AG04450 (cell line): Measurements from ENCODE around the gene KCNJ13. TPM values are rescaled to one million over a fixed set of nuclear protein-coding genes. Genes with fewer than 3 reads are reported as not detected.

Experiments
- CTCF ChIA-PET: fragments of 300-600, 350-600 bp; formaldehyde crosslinking; extraction: SDS; loops from one replicate; lab custom pipeline; 2022; ENCODE audit warnings: antibody characterized with exemption, inconsistent platforms; lab: Charles Lee
- POLR2A ChIA-PET: fragments of 350-600 bp; formaldehyde crosslinking; extraction: SDS; loops from one replicate; lab custom pipeline; 2021; ENCODE audit warnings: antibody characterized with exemption, inconsistent platforms; lab: Yijun Ruan, JAX
- DNase-seq: peaks from one replicate; pipeline ENCODE4 v3.0.0-alpha.2; 2011; ENCODE audit warnings: low read depth, low spot score
- H3K27ac ChIP-seq: one replicate; pipeline ENCODE4 v1.5.1; 2012; ENCODE audit warnings: low read depth, low read length, control low read depth
- H3K27me3 ChIP-seq: one replicate; pipeline ENCODE4 v1.6.0; 2012; ENCODE audit warnings: low read length; ENCODE audit not compliant: control insufficient read depth, insufficient read depth
- H3K4me3 ChIP-seq: 2 replicates; pipeline ENCODE4 v1.5.1; 2011; ENCODE audit warnings: mild to moderate bottlenecking, low read depth, low read length, control low read depth
- H3K9me3 ChIP-seq: 2 replicates; pipeline ENCODE4 v1.5.1; 2012; ENCODE audit warnings: low read length; ENCODE audit not compliant: control insufficient read depth, insufficient read depth
- CTCF ChIP-seq: IDR thresholded peaks from 2 replicates; pipeline ENCODE4 v1.5.1; 2011; ENCODE audit warnings: low read depth, low read length, control low read depth, inconsistent platforms
- polyA minus RNA-seq: library from RNA; depleted of rRNA, polyadenylated mRNA; stranded (reverse); fragments of >200 nt; gene quantifications from 2 replicates; pipeline ENCODE4 v1.2.3, GENCODE V29; 2011; rRNA and poly(A)+ RNA removed
- polyA plus RNA-seq: library from polyadenylated mRNA; depleted of rRNA; stranded (reverse); fragments of >200 nt; gene quantifications from 2 replicates; pipeline ENCODE4 v1.2.3, GENCODE V29; 2011; rRNA removed

The KCNJ13 gene
- polyA plus RNA-seq (0.02 TPM in 1 of 2 replicates, not detected in the other), polyA minus RNA-seq (0.51 TPM in 1 of 2 replicates, not detected in the other)

GRCh38 chr2:232776435-232776834 is at the start of gene KCNJ13:
TSS of gene KCNJ13 (minus strand) at chr2:232776565. CDS start at chr2:232771362, 5,203 bp downstream.
- no peaks in the 10 kb centered on the region for H3K27me3 ChIP-seq
- no peaks in the 10 kb centered on the region for H3K9me3 ChIP-seq
- POLR2A ChIA-PET, result no interaction called here
- no peak within 1 kb of the TSS for H3K4me3 ChIP-seq
- CTCF ChIA-PET, result no interaction called here
- no peak within 1 kb of the TSS for H3K27ac ChIP-seq
- TF ChIP-seq CTCF, result no peak
- DNase-seq, result no peak

GRCh38 chr2:232817756-232818155 is 41.4 kb upstream of the KCNJ13 start:
- Histone ChIP-seq H3K9me3 (no peaks in the 10 kb centered on the region), H3K27ac (no peak overlapping the region), H3K27me3 (no peaks in the 10 kb centered on the region), H3K4me3 (no peak overlapping the region)
- TF ChIP-seq CTCF, result no peak
- DNase-seq, result no peak
- POLR2A ChIA-PET, result no interaction called here
- CTCF ChIA-PET, result no interaction called here

GRCh38 chr2:232816657-232817056 is 40.3 kb upstream of the KCNJ13 start:
- no peaks in the 10 kb centered on the region for H3K9me3 ChIP-seq
- ChIA-PET POLR2A (no interaction called here), CTCF (interaction anchor here (0.5 kb wide), 1 partner anchor 43 kb away, joined by 7 read pairs; no protein-coding TSS in a partner anchor)
- no peaks in the 10 kb centered on the region for H3K27me3 ChIP-seq
- no peak overlapping the region for H3K4me3 ChIP-seq
- TF ChIP-seq CTCF, result no peak
- no peak for DNase-seq
- H3K27ac ChIP-seq, result no peak overlapping the region

- H3K27ac ChIP-seq, result no peak overlapping the region
- H3K9me3 ChIP-seq, result no peaks in the 10 kb centered on the region
- POLR2A ChIA-PET, result no interaction called here
- H3K27me3 ChIP-seq, result no peaks in the 10 kb centered on the region
- TF ChIP-seq CTCF, result no peak
- CTCF ChIA-PET, result no interaction called here
- no peak for DNase-seq
- H3K4me3 ChIP-seq, result no peak overlapping the region
Measured at GRCh38 chr2:232815569-232815968, 39.2 kb upstream of the KCNJ13 start.

- CTCF ChIA-PET, result interaction anchor here (0.9 kb wide), 1 partner anchor 243 kb away, joined by 4 read pairs; no protein-coding TSS in a partner anchor
- no peak for DNase-seq
- Histone ChIP-seq H3K4me3 (no peak overlapping the region), H3K27ac (no peak overlapping the region), H3K27me3 (no peaks in the 10 kb centered on the region), H3K9me3 (no peaks in the 10 kb centered on the region)
- POLR2A ChIA-PET, result no interaction called here
- TF ChIP-seq CTCF, result no peak
Measured at GRCh38 chr2:232810444-232810843, 34.1 kb upstream of the KCNJ13 start.
